ENCODE data around the gene SNAPC4.

SNAPC4 gene

GRCh38 chr9:136358888-136359287 lies 41.1 kb downstream of the SNAPC4 start:
- DNase-seq (ENCODE audit: low read depth) = no peak
- no peak overlapping the region for H3K4me3 ChIP-seq (ENCODE audit: low read depth, low read length)
- TF ChIP-seq MYC (IDR thresholded peaks at IDR 0.05; ENCODE audit: low read depth, low read length) (no peak), POLR2A (IDR thresholded peaks at IDR 0.05; ENCODE audit: extremely low read depth, insufficient read length) (no peak), MAX (IDR thresholded peaks at IDR 0.05; ENCODE audit: low read depth, low read length) (no peak)
- TF ChIP-seq, protein P1, sequence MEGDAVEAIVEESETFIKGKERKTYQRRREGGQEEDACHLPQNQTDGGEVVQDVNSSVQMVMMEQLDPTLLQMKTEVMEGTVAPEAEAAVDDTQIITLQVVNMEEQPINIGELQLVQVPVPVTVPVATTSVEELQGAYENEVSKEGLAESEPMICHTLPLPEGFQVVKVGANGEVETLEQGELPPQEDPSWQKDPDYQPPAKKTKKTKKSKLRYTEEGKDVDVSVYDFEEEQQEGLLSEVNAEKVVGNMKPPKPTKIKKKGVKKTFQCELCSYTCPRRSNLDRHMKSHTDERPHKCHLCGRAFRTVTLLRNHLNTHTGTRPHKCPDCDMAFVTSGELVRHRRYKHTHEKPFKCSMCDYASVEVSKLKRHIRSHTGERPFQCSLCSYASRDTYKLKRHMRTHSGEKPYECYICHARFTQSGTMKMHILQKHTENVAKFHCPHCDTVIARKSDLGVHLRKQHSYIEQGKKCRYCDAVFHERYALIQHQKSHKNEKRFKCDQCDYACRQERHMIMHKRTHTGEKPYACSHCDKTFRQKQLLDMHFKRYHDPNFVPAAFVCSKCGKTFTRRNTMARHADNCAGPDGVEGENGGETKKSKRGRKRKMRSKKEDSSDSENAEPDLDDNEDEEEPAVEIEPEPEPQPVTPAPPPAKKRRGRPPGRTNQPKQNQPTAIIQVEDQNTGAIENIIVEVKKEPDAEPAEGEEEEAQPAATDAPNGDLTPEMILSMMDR (IDR thresholded peaks at IDR 0.05; ENCODE audit: low read depth, low read length) = no peak

GRCh38 chr9:136358016-136358415 lies 42.0 kb downstream of the SNAPC4 start:
- no peak overlapping the region for H3K4me3 ChIP-seq (ENCODE audit: low read depth, low read length)
- TF ChIP-seq MAX (IDR thresholded peaks at IDR 0.05; ENCODE audit: low read depth, low read length) = no peak
- no peak for TF ChIP-seq MYC (IDR thresholded peaks at IDR 0.05; ENCODE audit: low read depth, low read length)
- TF ChIP-seq POLR2A (IDR thresholded peaks at IDR 0.05; ENCODE audit: extremely low read depth, insufficient read length) = no peak
- TF ChIP-seq, protein P1 (IDR thresholded peaks at IDR 0.05; ENCODE audit: low read depth, low read length) = no peak
- no peak for DNase-seq (ENCODE audit: low read depth)

GRCh38 chr9:136357202-136357725 lies 42.7 kb downstream of the SNAPC4 start:
- TF ChIP-seq, protein P1 (IDR thresholded peaks at IDR 0.05; ENCODE audit: low read depth, low read length) = no peak
- no peak for TF ChIP-seq POLR2A (IDR thresholded peaks at IDR 0.05; ENCODE audit: extremely low read depth, insufficient read length)
- TF ChIP-seq MAX (IDR thresholded peaks at IDR 0.05; ENCODE audit: low read depth, low read length) = no peak
- no peak for TF ChIP-seq MYC (IDR thresholded peaks at IDR 0.05; ENCODE audit: low read depth, low read length)
- no peak for DNase-seq (ENCODE audit: low read depth)

GRCh38 chr9:136355616-136356557 lies 44.1 kb downstream of the SNAPC4 start:
- DNase-seq (ENCODE audit: low read depth) = no peak
- H3K4me3 ChIP-seq (ENCODE audit: low read depth, low read length) = no peak overlapping the region
- no peak for TF ChIP-seq MYC (IDR thresholded peaks at IDR 0.05; ENCODE audit: low read depth, low read length)
- TF ChIP-seq MAX (IDR thresholded peaks at IDR 0.05; ENCODE audit: low read depth, low read length) = no peak
- no peak for TF ChIP-seq POLR2A (IDR thresholded peaks at IDR 0.05; ENCODE audit: extremely low read depth, insufficient read length)

More at GRCh38 chr9:136357202-136357725, 42.7 kb downstream of the SNAPC4 start:
- H3K4me3 ChIP-seq (ENCODE audit: low read depth, low read length) = no peak overlapping the region

DNA sequence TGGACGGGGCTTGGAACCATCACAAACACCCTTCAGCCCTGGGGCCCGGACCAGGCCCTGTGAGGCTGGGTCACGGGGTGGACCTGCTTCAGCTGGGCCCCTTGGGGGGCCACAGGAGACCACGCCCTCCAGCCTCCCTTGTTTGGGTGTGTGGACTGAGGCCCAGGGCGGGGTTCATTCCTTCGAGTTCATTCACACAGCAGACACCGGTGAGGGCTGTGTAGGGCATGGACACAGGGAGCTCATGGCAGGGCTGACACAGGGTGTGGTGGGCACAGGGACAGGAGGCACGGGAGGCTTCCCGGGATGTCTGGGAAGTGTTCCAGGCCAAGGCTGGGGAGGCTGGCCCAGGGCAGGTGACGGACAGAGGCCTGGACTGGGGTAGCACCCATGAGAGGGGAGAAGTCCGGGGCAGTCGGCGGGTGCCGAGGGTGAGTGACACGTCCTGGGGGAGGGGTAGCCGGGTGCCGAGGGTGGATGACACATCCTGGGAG lies 45.3 kb downstream of the SNAPC4 start:
- TF ChIP-seq MAX (IDR thresholded peaks at IDR 0.05; ENCODE audit: low read depth, low read length) (no peak), MYC (IDR thresholded peaks at IDR 0.05; ENCODE audit: low read depth, low read length) (no peak), POLR2A (IDR thresholded peaks at IDR 0.05; ENCODE audit: extremely low read depth, insufficient read length) (no peak)
- TF ChIP-seq, protein P1 (IDR thresholded peaks at IDR 0.05; ENCODE audit: low read depth, low read length) = no peak
- H3K4me3 ChIP-seq (ENCODE audit: low read depth, low read length) = no peak overlapping the region
- no peak for DNase-seq (ENCODE audit: low read depth)
